K562 (cell line): Measurements from ENCODE around the gene ASCC1. TPM values are rescaled to one million over a fixed set of nuclear protein-coding genes. Genes with fewer than 3 reads are reported as not detected.

Experiments used
- ATAC-seq: fragments of 200-7000 bp; cut with Tn5 transposase; 3 replicates; pipeline ENCODE4 v1.9.1; 2020; ENCODE audit warnings: moderate library complexity
- BruUV-seq: library from RNA; stranded (reverse); fragments of 400-500 nt; replicated peaks from 2 replicates; lab custom pipeline; 2021; lab: Mats Ljungman, UMichigan
- CTCF ChIA-PET: fragments of 300-600 bp; formaldehyde crosslinking; extraction: SDS; loops from one replicate; lab custom pipeline; 2021; ENCODE audit warnings: low intra/inter-chr PET ratio; lab: Yijun Ruan, JAX
- POLR2A ChIA-PET: fragments of 300-600, 350-650 bp; sonication (Branson Sonifier 250); formaldehyde crosslinking; extraction: SDS; loops from one replicate; lab custom pipeline; 2021; ENCODE audit warnings: antibody characterized with exemption, inconsistent platforms; lab: Yijun Ruan, JAX
- DNase-seq, 4 experiments: peaks; one replicate each; pipeline versions ENCODE4 v3.0.0 to v3.0.0-alpha.2; 2011 to 2018; ENCODE audit warnings: low spot score in 3 of 4, mixed read lengths in 3 of 4; ENCODE audit errors: extremely low read depth in 1 of 4
- FAIRE-seq: peaks from 2 replicates; lab custom pipeline; 2011; peaks lifted over from hg19 to GRCh38; lab: Jason Lieb, UNC
- H2AFZ ChIP-seq: 2 replicates; pipeline ENCODE4 v1.6.0; 2011; ENCODE audit warnings: low read depth, low read length, control low read depth, inconsistent platforms
- H3K27ac ChIP-seq: fragments of 200-600 bp; 3 replicates; pipeline ENCODE4 v1.8.0; 2011; ENCODE audit warnings: low read depth, mild to moderate bottlenecking, control low read depth, inconsistent platforms, low read length, moderate library complexity, mixed read lengths; ENCODE audit errors: extremely low read depth
- H3K27me3 ChIP-seq, 2 experiments: fragments of 300-600 bp in 1 of 2; 2 replicates in 1 of 2; 3 replicates in 1 of 2; pipeline versions ENCODE4 v1.6.0 to v1.8.0; 2011; ENCODE audit warnings: inconsistent platforms in 2 of 2, low read length in 2 of 2, mild to moderate bottlenecking in 1 of 2, mixed read lengths in 1 of 2, moderate library complexity in 1 of 2; ENCODE audit not compliant: control insufficient read depth in 2 of 2, insufficient read depth in 2 of 2
- H3K36me3 ChIP-seq: fragments of 300-600 bp; 3 replicates; pipeline ENCODE4 v1.8.0; 2011; ENCODE audit warnings: mild to moderate bottlenecking, low read length, inconsistent platforms; ENCODE audit not compliant: control insufficient read depth, insufficient read depth
- H3K4me1 ChIP-seq, 2 experiments: fragments of 200-600 bp in 1 of 2; replicated peaks in 1 of 2; 2 replicates in 1 of 2; 3 replicates in 1 of 2; pipeline versions ENCODE4 v1.5.1 to v1.8.0; 2011; ENCODE audit warnings: inconsistent platforms in 2 of 2, low read length in 2 of 2, mild to moderate bottlenecking in 1 of 2, mixed read lengths in 1 of 2, moderate library complexity in 1 of 2; ENCODE audit not compliant: control insufficient read depth in 2 of 2, insufficient read depth in 2 of 2
- H3K4me2 ChIP-seq: 2 replicates; pipeline ENCODE4 v1.6.1; 2011; ENCODE audit warnings: low read length, control low read depth, inconsistent platforms, mixed read lengths; ENCODE audit not compliant: insufficient read depth
- H3K4me3 ChIP-seq: fragments of 200-600 bp; sonication (generic), shearing (Covaris generic); 2 replicates; pipeline ENCODE4 v1.5.1; 2016; ENCODE audit warnings: control low read depth, inconsistent platforms
- H3K79me2 ChIP-seq: fragments of 200-600 bp; 3 replicates; pipeline ENCODE4 v1.8.0; 2011; ENCODE audit warnings: low read length, inconsistent platforms; ENCODE audit not compliant: control insufficient read depth, insufficient read depth
- H3K9ac ChIP-seq, 2 experiments: 2 replicates each; pipeline versions ENCODE4 v1.6.0 to v1.6.1; 2011; ENCODE audit warnings: low read depth in 2 of 2, low read length in 2 of 2, control low read depth in 1 of 2, inconsistent platforms in 1 of 2, mild to moderate bottlenecking in 1 of 2, mixed read lengths in 1 of 2; ENCODE audit not compliant: insufficient read depth in 1 of 2
- H3K9me1 ChIP-seq: one replicate; pipeline ENCODE4 v1.6.0; 2011; ENCODE audit warnings: inconsistent platforms, mild to moderate bottlenecking, low read length, moderate library complexity; ENCODE audit not compliant: control insufficient read depth, insufficient read depth
- H3K9me3 ChIP-seq: replicated peaks from 2 replicates; pipeline ENCODE4 v1.5.1; 2011; ENCODE audit warnings: low read depth, low read length, inconsistent platforms; ENCODE audit not compliant: control insufficient read depth, insufficient read depth
- H4K20me1 ChIP-seq: replicated peaks from 2 replicates; pipeline ENCODE4 v1.6.1; 2011; ENCODE audit warnings: low read length, inconsistent platforms, mixed read lengths; ENCODE audit not compliant: control insufficient read depth, insufficient read depth
- ARHGAP35 ChIP-seq: fragments of 450-650 bp; IDR thresholded peaks from 2 replicates; pipeline ENCODE4 v1.6.1; 2018; ENCODE audit not compliant: partially characterized antibody
- ATF2 ChIP-seq: sonication (generic); formaldehyde crosslinking; IDR thresholded peaks from 2 replicates; pipeline ENCODE4 v1.8.1; 2022; ENCODE audit warnings: missing genetic modification reagents
- EP300 ChIP-seq: IDR thresholded peaks from 2 replicates; pipeline ENCODE4 v1.6.1; 2012; ENCODE audit warnings: low read length, improper control_type of control experiment
- GMEB1 ChIP-seq: fragments of 250-450 bp; sonication (Bioruptor Pico); IDR thresholded peaks from 2 replicates; pipeline ENCODE4 v1.4.0; 2020; ENCODE audit warnings: mild to moderate bottlenecking
- HEY1 ChIP-seq: fragments of 250-450 bp; sonication (Bioruptor Pico); IDR thresholded peaks from 2 replicates; pipeline ENCODE4 v1.5.0; 2020; ENCODE audit warnings: mild to moderate bottlenecking, moderate library complexity, borderline replicate concordance
- HINFP ChIP-seq: fragments of 450-650 bp; conservative IDR thresholded peaks from 2 replicates; pipeline ENCODE4 v1.6.1; 2016; ENCODE audit warnings: missing genetic modification characterization, low read depth, mild to moderate bottlenecking, control low read depth, missing compliant biosample characterization
- KDM1A ChIP-seq, 2 experiments: fragments of 450-650 bp; IDR thresholded peaks; 2 replicates each; pipeline ENCODE4 v1.6.1; 2016; ENCODE audit warnings: mild to moderate bottlenecking in 2 of 2
- LARP7 ChIP-seq: fragments of 450-650 bp; IDR thresholded peaks from 2 replicates; pipeline ENCODE4 v1.6.1; 2016
- MBD2 ChIP-seq: sonication (generic); IDR thresholded peaks from 2 replicates; pipeline ENCODE4 v1.6.1; 2016; ENCODE audit warnings: low read depth, borderline replicate concordance
- NR4A1 ChIP-seq, 2 experiments: fragments of 250-450 bp in 1 of 2; fragments of 450-650 bp in 1 of 2; sonication (Bioruptor Pico) in 1 of 2; IDR thresholded peaks; 2 replicates each; pipeline versions ENCODE4 v1.4.0 to v1.6.1; 2016 to 2020; ENCODE audit warnings: mild to moderate bottlenecking in 2 of 2, missing compliant biosample characterization in 1 of 2, missing genetic modification characterization in 1 of 2, moderate library complexity in 1 of 2
- PTBP1 ChIP-seq: fragments of 200-400 bp; formaldehyde crosslinking; IDR thresholded peaks from 2 replicates; pipeline ENCODE4 v1.6.1; 2017; ENCODE audit warnings: low read depth, low read length
- PURB ChIP-seq: sonication (generic); formaldehyde crosslinking; IDR thresholded peaks from 2 replicates; pipeline ENCODE4 v1.9.0; 2021; ENCODE audit warnings: low read depth, mild to moderate bottlenecking, missing genetic modification reagents
- SMARCA5 ChIP-seq: fragments of 450-650 bp; IDR thresholded peaks from 2 replicates; pipeline ENCODE4 v1.6.1; 2016
- TAF15 ChIP-seq: fragments of 200-400 bp; formaldehyde crosslinking; IDR thresholded peaks from 2 replicates; pipeline ENCODE4 v1.6.1; 2017; ENCODE audit warnings: mild to moderate bottlenecking, low read depth, low read length, moderate library complexity
- TCF3 ChIP-seq: sonication (generic); formaldehyde crosslinking; IDR thresholded peaks from 2 replicates; pipeline ENCODE4 v1.4.0; 2020; ENCODE audit warnings: mild to moderate bottlenecking, missing genetic modification reagents
- TCFL5 ChIP-seq: fragments of 250-450 bp; sonication (Bioruptor Pico); conservative IDR thresholded peaks from 2 replicates; pipeline ENCODE4 v1.6.1; 2021; ENCODE audit warnings: mild to moderate bottlenecking, moderate library complexity, matching md5 sums
- ZNF695 ChIP-seq: fragments of 450-650 bp; formaldehyde crosslinking; IDR thresholded peaks from 2 replicates; pipeline ENCODE4 v1.4.0; 2020; ENCODE audit warnings: mild to moderate bottlenecking, moderate library complexity
- WGBS: fragments of 100-300 bp; shearing (Covaris generic); methylation state at CpG from one replicate; pipeline ENCODE4 v1.1.6; 2016; ENCODE audit warnings: low coverage, mixed read lengths; ENCODE audit not compliant: insufficient coverage; ENCODE audit errors: missing lambda C conversion rate; 5-methylcytosine and 5-hydroxymethylcytosine counted together
- in situ Hi-C: fragments of 300-500 bp; cut with MboI; formaldehyde crosslinking; loops from 4 replicates; pipeline ENCODE4 v1.15.0; 2018; ENCODE audit warnings: inconsistent platforms, mixed read lengths
- intact Hi-C: fragments of 100-400 bp; cut with micrococcal nuclease; formaldehyde crosslinking; loops from 2 replicates; pipeline ENCODE4 v1.14.2; 2022
- polyA plus RNA-seq, 8 experiments: library from polyadenylated mRNA; depleted of rRNA in 4 of 8; stranded (reverse) in 5 of 8; unstranded in 3 of 8; fragments of >200 nt; fragmentation: Nextera tagmentation in 2 of 8; fragmentation: Illumina TruSeq in 1 of 8; extraction: Ambion mirVana in 2 of 8; extraction: Trizol in 1 of 8; gene quantifications; 2 replicates each; pipeline versions ENCODE4 v1.2.1 to v1.2.3, GENCODE V29; 2011 to 2014; ENCODE audit warnings: inconsistent platforms in 1 of 8, missing spikeins in 1 of 8
- total RNA-seq, 7 experiments: library from RNA; depleted of rRNA in 6 of 7; stranded (reverse); fragments of >200 nt in 6 of 7; fragmentation: Illumina TruSeq in 2 of 7; extraction: Trizol in 2 of 7; gene quantifications; 2 replicates each; pipeline versions ENCODE4 v1.2.1 to v1.2.3, GENCODE V29; 2011 to 2021; ENCODE audit warnings: low replicate concordance in 1 of 7

ASCC1 gene
- total and polyA plus RNA-seq, 9 of the 15 experiments (the other 6 are each of a cell fraction or from before 2014, with no cell fraction given) = 31.7 to 73.3 (median 52.8) TPM

GRCh38 chr10:72227826-72228225 is 11.8 kb upstream of the ASCC1 start:
- DNase-seq = no peak
- Histone ChIP-seq H3K27me3 (no peaks in the 10 kb centered on the region), H4K20me1 (no peaks in the 10 kb centered on the region), H3K4me2 (no peak overlapping the region), H3K9me1 (no peaks in the 10 kb centered on the region), H3K27ac (no peak overlapping the region), H2AFZ (no peak overlapping the region), H3K9ac (no peak overlapping the region), H3K4me3 (no peak overlapping the region), H3K79me2 (peaks cover 40% of the 10 kb centered on the region), H3K9me3 (no peaks in the 10 kb centered on the region), H3K4me1 (peaks cover 4 to 9% of the 10 kb centered on the region in 2 experiments; a peak in 2 of 5 replicates), H3K36me3 (peaks cover 46% of the 10 kb centered on the region)
- CTCF ChIA-PET = interaction anchor here (0.7 kb wide), 1 partner anchor 93 kb away, joined by 5 read pairs; no protein-coding TSS in a partner anchor
- intact Hi-C loops (no loop called here), in situ Hi-C loops (loop anchor here (10.0 kb wide), 1 partner anchor 323 kb away; no protein-coding TSS in a partner anchor)
- 82% methylated on average over 4 of the region's 6 CpGs for WGBS
- POLR2A ChIA-PET = interaction anchor here (0.6 to 3.3 kb wide), 6 partner anchors 9 to 1337 kb away, joined by 3 to 18 read pairs (median 9); partner anchors contain the start of genes ANAPC16, ASCC1 and DDIT4
- FAIRE-seq = no peak
- ATAC-seq = no peak
- no TSS peak for BruUV-seq
- TF ChIP-seq SMARCA5 (no peak; the same call in 1 of the 2 replicates), ATF2 (CRISPR knock-in tag) (no peak), HINFP (tag) (no peak), LARP7 (no peak), TCFL5 (CRISPR knock-in tag) (no peak), PTBP1 (no peak), GMEB1 (CRISPR knock-in tag) (no peak), ZNF695 (CRISPR knock-in tag) (no peak), NR4A1 (CRISPR knock-in tag; IDR thresholded peaks at IDR 0.05) (no peak), NR4A1 (tag; IDR thresholded peaks at IDR 0.05) (no peak), TAF15 (no peak), KDM1A (IDR thresholded peaks at IDR 0.05) (no peak), MBD2 (no peak), ARHGAP35 (no peak), HEY1 (CRISPR knock-in tag) (no peak), TCF3 (CRISPR knock-in tag) (no peak), PURB (CRISPR knock-in tag) (no peak), EP300 (no peak)
